ENCODE measurements around the gene GRAP2. TPM values are rescaled to one million over a fixed set of nuclear protein-coding genes. Genes with fewer than 3 reads are reported as not detected.

GRAP2 gene
- total and polyA plus RNA-seq, 9 of the 15 experiments (the other 6 are each of a cell fraction or from before 2014, with no cell fraction given), result 4.8 to 88.7 (median 60.4) TPM

DNA sequence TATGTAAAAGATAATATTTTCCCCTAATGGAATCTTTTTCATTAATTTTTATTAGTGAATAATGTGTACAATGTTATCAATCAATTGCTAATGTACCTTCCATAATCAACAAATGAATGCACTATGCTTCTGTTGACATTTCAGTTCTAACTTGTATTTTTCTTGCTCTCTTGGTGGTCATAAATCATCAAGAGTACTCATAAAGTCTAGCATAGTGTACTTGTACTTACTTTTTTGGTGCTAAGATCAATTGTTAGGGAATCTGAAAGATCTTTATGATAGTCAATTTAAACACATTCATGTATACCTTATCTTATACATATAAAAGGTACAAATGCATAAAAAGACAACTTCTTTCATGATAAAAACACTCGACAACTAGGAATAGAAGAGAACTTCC lies 17.8 kb upstream of the GRAP2 start:
- 0 out of 2 replicates have a peak overlapping the region, but pooled peaks have one; percentile 12 for H3K4me2 ChIP-seq (ENCODE audit: insufficient read depth, low read length)
- H3K9me1 ChIP-seq (ENCODE audit: control insufficient read depth, insufficient read depth, low read length), result no peaks in the 10 kb centered on the region
- no peaks in the 10 kb centered on the region for H3K79me2 ChIP-seq (ENCODE audit: control insufficient read depth, insufficient read depth, low read length)
- ChIA-PET CTCF (ENCODE audit: low intra/inter-chr PET ratio) (no interaction called here), POLR2A (interaction anchor here (1.2 kb wide), 1 partner anchor 51 kb away, joined by 4 read pairs; no protein-coding TSS in a partner anchor)
- 25% methylated on average over 1 of the region's 1 CpG for WGBS (ENCODE audit: insufficient coverage, low coverage, missing lambda C conversion rate)
- no TSS peak for BruUV-seq (replicated peaks)
- intact Hi-C loops (cut with micrococcal nuclease) (no loop called here), in situ Hi-C loops (cut with MboI) (no loop called here)
- DNase-seq (ENCODE audit: extremely low read depth in 1 of 4, low spot score in 3 of 4) (no peak), ATAC-seq (no peak), FAIRE-seq (no peak)
- peaks cover 0 to 5% of the 10 kb centered on the region in 2 experiments; a peak in 1 of 5 replicates for H3K4me1 ChIP-seq (replicated peaks in 1 of 2; ENCODE audit: control insufficient read depth in 2 of 2, insufficient read depth in 2 of 2, low read length in 2 of 2)
- H3K9ac ChIP-seq (ENCODE audit: insufficient read depth in 1 of 2, low read depth in 2 of 2, low read length in 2 of 2), result 0 out of 4 replicates have a peak overlapping the region, but pooled peaks of 1 of the 2 experiments have one; percentile 3
- no peaks in the 10 kb centered on the region for H3K27me3 ChIP-seq (ENCODE audit: control insufficient read depth in 2 of 2, insufficient read depth in 2 of 2, low read length in 2 of 2)
- H3K9me3 ChIP-seq (replicated peaks; ENCODE audit: control insufficient read depth, insufficient read depth, low read depth, low read length), result no peaks in the 10 kb centered on the region
- peak overlapping the region; percentile 11; the same call in 1 of the 3 replicates for H3K27ac ChIP-seq (ENCODE audit: extremely low read depth, low read depth, low read length)
- H3K4me3 ChIP-seq, result no peak overlapping the region
- H3K36me3 ChIP-seq (ENCODE audit: control insufficient read depth, insufficient read depth, low read length), result no peaks in the 10 kb centered on the region
- no peaks in the 10 kb centered on the region for H4K20me1 ChIP-seq (replicated peaks; ENCODE audit: control insufficient read depth, insufficient read depth, low read length)
- H2AFZ ChIP-seq (ENCODE audit: low read depth, low read length), result peak overlapping the region; percentile 81
- TF ChIP-seq, protein P1, sequence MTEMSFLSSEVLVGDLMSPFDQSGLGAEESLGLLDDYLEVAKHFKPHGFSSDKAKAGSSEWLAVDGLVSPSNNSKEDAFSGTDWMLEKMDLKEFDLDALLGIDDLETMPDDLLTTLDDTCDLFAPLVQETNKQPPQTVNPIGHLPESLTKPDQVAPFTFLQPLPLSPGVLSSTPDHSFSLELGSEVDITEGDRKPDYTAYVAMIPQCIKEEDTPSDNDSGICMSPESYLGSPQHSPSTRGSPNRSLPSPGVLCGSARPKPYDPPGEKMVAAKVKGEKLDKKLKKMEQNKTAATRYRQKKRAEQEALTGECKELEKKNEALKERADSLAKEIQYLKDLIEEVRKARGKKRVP (CRISPR knock-in tag; IDR thresholded peaks at IDR 0.05), result no peak
- TF ChIP-seq, protein P2, sequence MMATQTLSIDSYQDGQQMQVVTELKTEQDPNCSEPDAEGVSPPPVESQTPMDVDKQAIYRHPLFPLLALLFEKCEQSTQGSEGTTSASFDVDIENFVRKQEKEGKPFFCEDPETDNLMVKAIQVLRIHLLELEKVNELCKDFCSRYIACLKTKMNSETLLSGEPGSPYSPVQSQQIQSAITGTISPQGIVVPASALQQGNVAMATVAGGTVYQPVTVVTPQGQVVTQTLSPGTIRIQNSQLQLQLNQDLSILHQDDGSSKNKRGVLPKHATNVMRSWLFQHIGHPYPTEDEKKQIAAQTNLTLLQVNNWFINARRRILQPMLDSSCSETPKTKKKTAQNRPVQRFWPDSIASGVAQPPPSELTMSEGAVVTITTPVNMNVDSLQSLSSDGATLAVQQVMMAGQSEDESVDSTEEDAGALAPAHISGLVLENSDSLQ (IDR thresholded peaks at IDR 0.05), result peak; percentile 61
- no peak for TF ChIP-seq BMI1 (IDR thresholded peaks at IDR 0.05; ENCODE audit: low read length)
- TF ChIP-seq, protein P3, sequence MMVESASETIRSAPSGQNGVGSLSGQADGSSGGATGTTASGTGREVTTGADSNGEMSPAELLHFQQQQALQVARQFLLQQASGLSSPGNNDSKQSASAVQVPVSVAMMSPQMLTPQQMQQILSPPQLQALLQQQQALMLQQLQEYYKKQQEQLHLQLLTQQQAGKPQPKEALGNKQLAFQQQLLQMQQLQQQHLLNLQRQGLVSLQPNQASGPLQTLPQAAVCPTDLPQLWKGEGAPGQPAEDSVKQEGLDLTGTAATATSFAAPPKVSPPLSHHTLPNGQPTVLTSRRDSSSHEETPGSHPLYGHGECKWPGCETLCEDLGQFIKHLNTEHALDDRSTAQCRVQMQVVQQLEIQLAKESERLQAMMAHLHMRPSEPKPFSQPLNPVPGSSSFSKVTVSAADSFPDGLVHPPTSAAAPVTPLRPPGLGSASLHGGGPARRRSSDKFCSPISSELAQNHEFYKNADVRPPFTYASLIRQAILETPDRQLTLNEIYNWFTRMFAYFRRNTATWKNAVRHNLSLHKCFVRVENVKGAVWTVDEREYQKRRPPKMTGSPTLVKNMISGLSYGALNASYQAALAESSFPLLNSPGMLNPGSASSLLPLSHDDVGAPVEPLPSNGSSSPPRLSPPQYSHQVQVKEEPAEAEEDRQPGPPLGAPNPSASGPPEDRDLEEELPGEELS (CRISPR knock-in tag; IDR thresholded peaks at IDR 0.05; ENCODE audit: borderline replicate concordance), result no peak
- no peak for TF ChIP-seq ZBTB5 (IDR thresholded peaks at IDR 0.05)
- no peak for TF ChIP-seq ZNF282 (CRISPR knock-in tag; IDR thresholded peaks at IDR 0.05)
- TF ChIP-seq, protein P4, sequence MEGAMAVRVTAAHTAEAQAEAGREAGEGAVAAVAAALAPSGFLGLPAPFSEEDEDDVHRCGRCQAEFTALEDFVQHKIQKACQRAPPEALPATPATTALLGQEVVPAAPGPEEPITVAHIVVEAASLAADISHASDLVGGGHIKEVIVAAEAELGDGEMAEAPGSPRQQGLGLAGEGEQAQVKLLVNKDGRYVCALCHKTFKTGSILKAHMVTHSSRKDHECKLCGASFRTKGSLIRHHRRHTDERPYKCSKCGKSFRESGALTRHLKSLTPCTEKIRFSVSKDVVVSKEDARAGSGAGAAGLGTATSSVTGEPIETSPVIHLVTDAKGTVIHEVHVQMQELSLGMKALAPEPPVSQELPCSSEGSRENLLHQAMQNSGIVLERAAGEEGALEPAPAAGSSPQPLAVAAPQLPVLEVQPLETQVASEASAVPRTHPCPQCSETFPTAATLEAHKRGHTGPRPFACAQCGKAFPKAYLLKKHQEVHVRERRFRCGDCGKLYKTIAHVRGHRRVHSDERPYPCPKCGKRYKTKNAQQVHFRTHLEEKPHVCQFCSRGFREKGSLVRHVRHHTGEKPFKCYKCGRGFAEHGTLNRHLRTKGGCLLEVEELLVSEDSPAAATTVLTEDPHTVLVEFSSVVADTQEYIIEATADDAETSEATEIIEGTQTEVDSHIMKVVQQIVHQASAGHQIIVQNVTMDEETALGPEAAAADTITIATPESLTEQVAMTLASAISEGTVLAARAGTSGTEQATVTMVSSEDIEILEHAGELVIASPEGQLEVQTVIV (CRISPR knock-in tag; IDR thresholded peaks at IDR 0.05; ENCODE audit: borderline replicate concordance), result no peak
- TF ChIP-seq LARP7 (IDR thresholded peaks at IDR 0.05), result no peak
- TF ChIP-seq, protein P5, sequence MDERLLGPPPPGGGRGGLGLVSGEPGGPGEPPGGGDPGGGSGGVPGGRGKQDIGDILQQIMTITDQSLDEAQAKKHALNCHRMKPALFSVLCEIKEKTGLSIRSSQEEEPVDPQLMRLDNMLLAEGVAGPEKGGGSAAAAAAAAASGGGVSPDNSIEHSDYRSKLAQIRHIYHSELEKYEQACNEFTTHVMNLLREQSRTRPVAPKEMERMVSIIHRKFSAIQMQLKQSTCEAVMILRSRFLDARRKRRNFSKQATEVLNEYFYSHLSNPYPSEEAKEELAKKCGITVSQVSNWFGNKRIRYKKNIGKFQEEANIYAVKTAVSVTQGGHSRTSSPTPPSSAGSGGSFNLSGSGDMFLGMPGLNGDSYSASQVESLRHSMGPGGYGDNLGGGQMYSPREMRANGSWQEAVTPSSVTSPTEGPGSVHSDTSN (CRISPR knock-in tag; IDR thresholded peaks at IDR 0.05; ENCODE audit: low read depth), result no peak
- TF ChIP-seq, protein P5 (tag; conservative IDR thresholded peaks at IDR 0.05; ENCODE audit: low read depth), result peak; percentile 56

All from K562 (cell line).